ENCODE measurements around the gene SURF2. TPM values are rescaled to one million over a fixed set of nuclear protein-coding genes. Genes with fewer than 3 reads are reported as not detected.
A peak's percentile ranks its signal among the peaks of the same experiment; 100 is the strongest.

Gene SURF2
- total and polyA plus RNA-seq, 4 donors: 11.7 to 50.1 (median 27.2) TPM

DNA sequence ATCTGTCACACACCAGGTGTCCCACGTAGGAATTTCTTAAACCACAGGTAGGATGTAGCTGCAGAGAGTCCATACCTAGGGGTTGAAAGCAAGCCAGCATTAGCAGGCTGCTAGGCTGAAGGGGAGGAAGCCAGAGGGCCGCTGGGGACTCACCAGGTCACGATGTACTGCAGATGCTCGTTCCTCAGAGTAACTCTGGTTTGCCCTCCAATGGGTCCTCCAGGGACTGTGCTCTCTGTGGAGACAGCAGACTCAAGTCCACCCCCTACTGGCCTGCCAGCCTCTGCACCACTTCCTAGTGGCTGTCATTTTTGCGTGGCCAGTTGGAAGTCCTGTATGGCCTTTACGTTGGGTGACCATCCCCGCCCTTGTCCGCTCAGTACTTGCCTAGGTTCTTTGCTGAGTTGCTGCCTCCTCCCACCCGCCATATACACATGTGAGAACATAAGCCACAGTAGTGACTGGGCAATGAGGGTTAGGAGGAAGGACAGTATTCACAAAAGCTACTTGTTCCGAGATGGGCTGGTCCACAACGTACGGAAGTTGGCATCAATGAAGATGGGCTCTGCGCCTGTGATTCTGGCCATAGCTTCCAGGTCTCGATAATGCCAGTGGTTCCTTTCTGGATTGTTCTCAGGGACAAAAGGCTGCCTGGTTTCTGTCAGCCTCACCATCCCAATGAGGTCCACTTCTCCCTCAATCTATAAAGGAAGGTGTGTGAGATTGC, 4.3 kb upstream of the SURF2 start:
- no peak overlapping the region for H3K4me3 ChIP-seq
- ATAC-seq (ENCODE audit: insufficient read depth, low FRiP score) (no peak), DNase-seq (peak in 2 of 3 donors; percentile 25 to 54)
- no peak overlapping the region for H3K9ac ChIP-seq (ENCODE audit: insufficient read depth in 1 of 2, low read length in 2 of 2)
- no peaks in the 10 kb centered on the region for H3K27me3 ChIP-seq (ENCODE audit: control insufficient read depth in 3 of 3, insufficient read depth in 3 of 3, low read length in 2 of 3)
- TF ChIP-seq, protein P1, sequence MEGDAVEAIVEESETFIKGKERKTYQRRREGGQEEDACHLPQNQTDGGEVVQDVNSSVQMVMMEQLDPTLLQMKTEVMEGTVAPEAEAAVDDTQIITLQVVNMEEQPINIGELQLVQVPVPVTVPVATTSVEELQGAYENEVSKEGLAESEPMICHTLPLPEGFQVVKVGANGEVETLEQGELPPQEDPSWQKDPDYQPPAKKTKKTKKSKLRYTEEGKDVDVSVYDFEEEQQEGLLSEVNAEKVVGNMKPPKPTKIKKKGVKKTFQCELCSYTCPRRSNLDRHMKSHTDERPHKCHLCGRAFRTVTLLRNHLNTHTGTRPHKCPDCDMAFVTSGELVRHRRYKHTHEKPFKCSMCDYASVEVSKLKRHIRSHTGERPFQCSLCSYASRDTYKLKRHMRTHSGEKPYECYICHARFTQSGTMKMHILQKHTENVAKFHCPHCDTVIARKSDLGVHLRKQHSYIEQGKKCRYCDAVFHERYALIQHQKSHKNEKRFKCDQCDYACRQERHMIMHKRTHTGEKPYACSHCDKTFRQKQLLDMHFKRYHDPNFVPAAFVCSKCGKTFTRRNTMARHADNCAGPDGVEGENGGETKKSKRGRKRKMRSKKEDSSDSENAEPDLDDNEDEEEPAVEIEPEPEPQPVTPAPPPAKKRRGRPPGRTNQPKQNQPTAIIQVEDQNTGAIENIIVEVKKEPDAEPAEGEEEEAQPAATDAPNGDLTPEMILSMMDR (IDR thresholded peaks at IDR 0.05; ENCODE audit: control extremely low read depth, extremely low read depth): no peak
- WGBS, 2 donors: 82 to 83% methylated on average over 14 of the region's 14 CpGs
- peaks cover 2 to 18% (median 4%) of the 10 kb centered on the region in 5 donors for H3K4me1 ChIP-seq (ENCODE audit: control insufficient read depth in 5 of 5, insufficient read depth in 5 of 5, low read length in 5 of 5)
- H3K9me3 ChIP-seq (ENCODE audit: control insufficient read depth in 4 of 4, insufficient read depth in 3 of 4, low read length in 3 of 4): no peaks in the 10 kb centered on the region
- H3K36me3 ChIP-seq (ENCODE audit: control insufficient read depth in 4 of 4, insufficient read depth in 4 of 4, low read length in 4 of 4): peaks cover 12 to 54% (median 38%) of the 10 kb centered on the region in 4 donors
- H3K27ac ChIP-seq (ENCODE audit: low read depth in 1 of 2, low read length in 1 of 2): no peak overlapping the region

DNA sequence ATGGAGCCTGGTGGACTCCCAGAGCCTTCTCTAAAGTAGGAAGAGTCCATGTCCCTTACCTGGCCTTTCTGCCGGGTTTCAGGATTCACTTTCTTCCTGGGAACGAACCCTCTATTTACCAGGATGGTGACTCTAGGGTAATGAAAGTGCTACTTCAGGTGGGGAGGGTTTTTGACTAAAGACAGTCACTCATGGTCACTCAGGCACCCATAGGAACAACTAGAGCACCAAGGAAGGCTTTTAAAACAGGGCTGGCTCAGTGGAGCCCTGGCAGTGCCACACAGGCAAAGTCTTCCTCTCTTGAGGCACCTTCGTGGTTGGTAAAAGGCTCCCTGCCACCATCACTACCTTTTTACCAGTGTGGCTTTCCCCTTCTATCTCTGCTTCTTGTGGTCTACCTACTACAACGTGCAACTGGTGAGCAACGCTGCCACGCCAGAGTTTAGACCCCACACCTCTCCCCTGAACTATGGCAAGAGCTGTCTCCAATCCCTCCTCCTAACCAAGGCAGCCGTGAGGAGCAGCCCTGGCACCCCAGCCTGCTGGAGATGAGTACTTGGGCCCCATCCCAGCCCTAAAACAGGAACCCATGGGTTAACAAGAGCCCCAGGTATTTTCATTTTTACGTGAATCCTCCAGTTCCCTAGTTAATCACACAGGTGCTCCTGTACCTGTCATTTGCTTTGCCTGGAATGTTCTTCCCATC, 3.6 kb upstream of the SURF2 start:
- H3K27me3 ChIP-seq (ENCODE audit: control insufficient read depth in 3 of 3, insufficient read depth in 3 of 3, low read length in 2 of 3): no peaks in the 10 kb centered on the region
- H3K36me3 ChIP-seq (ENCODE audit: control insufficient read depth in 4 of 4, insufficient read depth in 4 of 4, low read length in 4 of 4): peaks cover 12 to 54% (median 38%) of the 10 kb centered on the region in 4 donors
- H3K27ac ChIP-seq (ENCODE audit: low read depth in 1 of 2, low read length in 1 of 2): no peak overlapping the region
- peaks cover 3 to 26% (median 6%) of the 10 kb centered on the region in 5 donors for H3K4me1 ChIP-seq (ENCODE audit: control insufficient read depth in 5 of 5, insufficient read depth in 5 of 5, low read length in 5 of 5)
- 80 to 86% methylated on average over 8 of the region's 8 CpGs for WGBS, 2 donors
- no peak for DNase-seq
- no peak overlapping the region for H3K9ac ChIP-seq (ENCODE audit: insufficient read depth in 1 of 2, low read length in 2 of 2)
- no peak overlapping the region for H3K4me3 ChIP-seq
- TF ChIP-seq, protein P1 (IDR thresholded peaks at IDR 0.05; ENCODE audit: control extremely low read depth, extremely low read depth): no peak
- H3K9me3 ChIP-seq (ENCODE audit: control insufficient read depth in 4 of 4, insufficient read depth in 3 of 4, low read length in 3 of 4): no peaks in the 10 kb centered on the region
- ATAC-seq (ENCODE audit: insufficient read depth, low FRiP score): no peak

GRCh38 chr9:133353548-133353947, 2.8 kb upstream of the SURF2 start:
- Histone ChIP-seq H3K4me1 (ENCODE audit: control insufficient read depth in 5 of 5, insufficient read depth in 5 of 5, low read length in 5 of 5) (peaks cover 3 to 27% (median 7%) of the 10 kb centered on the region in 5 donors), H3K9me3 (ENCODE audit: control insufficient read depth in 4 of 4, insufficient read depth in 3 of 4, low read length in 3 of 4) (no peaks in the 10 kb centered on the region), H3K27me3 (ENCODE audit: control insufficient read depth in 3 of 3, insufficient read depth in 3 of 3, low read length in 2 of 3) (no peaks in the 10 kb centered on the region), H3K4me3 (no peak overlapping the region), H3K36me3 (ENCODE audit: control insufficient read depth in 4 of 4, insufficient read depth in 4 of 4, low read length in 4 of 4) (peaks cover 12 to 48% (median 39%) of the 10 kb centered on the region in 4 donors), H3K9ac (ENCODE audit: insufficient read depth in 1 of 2, low read length in 2 of 2) (no peak overlapping the region), H3K27ac (ENCODE audit: low read depth in 1 of 2, low read length in 1 of 2) (no peak overlapping the region)
- TF ChIP-seq, protein P1 (IDR thresholded peaks at IDR 0.05; ENCODE audit: control extremely low read depth, extremely low read depth): no peak
- WGBS, 2 donors: 89 to 91% methylated on average over 5 of the region's 5 CpGs
- ATAC-seq (ENCODE audit: insufficient read depth, low FRiP score) (no peak), DNase-seq (no peak)

All from lung (tissue), 12 donors.